ENCODE measurements around the gene KLHDC9. TPM values are rescaled to one million over a fixed set of nuclear protein-coding genes. Genes with fewer than 3 reads are reported as not detected.

The KLHDC9 gene
- 1 to 10 TPM; 1.4 to 6.8 (median 2.9) TPM for total RNA-seq
- long read RNA-seq, partial matches to known transcripts = 0 of 7 reads
- long read RNA-seq, other reads (novel, unspliced or antisense) = 1 of 7 reads

DNA sequence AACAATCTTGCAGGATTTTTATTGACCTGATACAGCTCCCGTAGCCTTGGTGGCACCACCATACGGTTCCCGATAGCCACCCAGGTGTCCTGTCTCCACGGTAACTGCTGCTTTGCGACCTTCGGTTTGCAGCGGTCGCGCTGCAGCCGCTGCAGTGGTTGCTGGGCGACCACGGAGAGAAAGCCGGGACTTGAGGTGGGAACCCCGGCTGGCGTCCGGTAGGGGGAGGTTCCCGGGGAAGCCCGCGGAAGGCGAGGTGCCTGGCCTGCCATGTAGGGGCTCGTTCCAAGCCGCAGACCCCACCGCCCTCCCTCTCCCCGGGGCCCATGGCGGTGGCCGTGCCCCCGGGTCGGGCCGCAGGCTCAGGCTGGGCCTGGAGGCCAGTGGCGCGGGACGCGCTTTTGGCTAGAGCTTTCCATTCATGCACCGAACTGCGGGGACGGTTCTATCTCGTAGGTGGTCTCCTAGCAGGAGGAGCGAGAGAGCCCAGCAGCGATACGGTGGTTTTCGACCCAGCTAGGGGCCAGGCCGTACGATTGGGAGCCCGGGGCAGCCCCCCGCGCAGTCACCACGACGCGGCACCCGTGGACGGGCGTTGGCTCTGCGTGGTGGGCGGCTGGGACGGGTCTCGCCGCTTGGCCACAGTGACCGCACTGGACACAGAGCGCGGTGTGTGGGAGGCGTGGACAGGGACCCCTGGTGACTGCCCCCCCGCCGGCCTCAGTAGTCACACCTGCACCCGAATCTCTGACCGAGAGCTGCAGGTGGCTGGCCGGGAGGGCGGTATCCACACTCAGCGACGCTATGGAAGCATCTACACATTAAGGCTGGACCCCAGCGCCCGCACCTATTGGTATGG, at the start of gene KLHDC9:
Gene KLHDC9, plus strand, starts transcription at position 152 of the 859 bp plus-strand sequence. Its CDS starts 175 bp downstream, at position 327.
- WGBS (ENCODE audit: insufficient coverage, low coverage, low lambda C conversion rate, missing lambda C conversion rate) = 0% methylated on average over 3 of the region's 71 CpGs
- H3K4me3 ChIP-seq = peak within 1 kb of the TSS; percentile 66 to 84 (median 71)
- no peak for TF ChIP-seq POLR2A (IDR thresholded peaks at IDR 0.05)
- TF ChIP-seq, protein P1, sequence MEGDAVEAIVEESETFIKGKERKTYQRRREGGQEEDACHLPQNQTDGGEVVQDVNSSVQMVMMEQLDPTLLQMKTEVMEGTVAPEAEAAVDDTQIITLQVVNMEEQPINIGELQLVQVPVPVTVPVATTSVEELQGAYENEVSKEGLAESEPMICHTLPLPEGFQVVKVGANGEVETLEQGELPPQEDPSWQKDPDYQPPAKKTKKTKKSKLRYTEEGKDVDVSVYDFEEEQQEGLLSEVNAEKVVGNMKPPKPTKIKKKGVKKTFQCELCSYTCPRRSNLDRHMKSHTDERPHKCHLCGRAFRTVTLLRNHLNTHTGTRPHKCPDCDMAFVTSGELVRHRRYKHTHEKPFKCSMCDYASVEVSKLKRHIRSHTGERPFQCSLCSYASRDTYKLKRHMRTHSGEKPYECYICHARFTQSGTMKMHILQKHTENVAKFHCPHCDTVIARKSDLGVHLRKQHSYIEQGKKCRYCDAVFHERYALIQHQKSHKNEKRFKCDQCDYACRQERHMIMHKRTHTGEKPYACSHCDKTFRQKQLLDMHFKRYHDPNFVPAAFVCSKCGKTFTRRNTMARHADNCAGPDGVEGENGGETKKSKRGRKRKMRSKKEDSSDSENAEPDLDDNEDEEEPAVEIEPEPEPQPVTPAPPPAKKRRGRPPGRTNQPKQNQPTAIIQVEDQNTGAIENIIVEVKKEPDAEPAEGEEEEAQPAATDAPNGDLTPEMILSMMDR (IDR thresholded peaks at IDR 0.05) = peak in 1 of 4 donors; percentile 18
- DNase-seq = peak; percentile 87 to 91 (median 91)
- H3K27ac ChIP-seq = peak within 1 kb of the TSS in 1 of 3 donors; percentile 40
- no peaks in the 10 kb centered on the region for H3K9me3 ChIP-seq
- H3K36me3 ChIP-seq = peaks cover 0 to 26% (median 12%) of the 10 kb centered on the region in 4 donors
- peaks cover 0 to 11% (median 2%) of the 10 kb centered on the region in 4 donors for H3K4me1 ChIP-seq
- no peaks in the 10 kb centered on the region for H3K27me3 ChIP-seq
- intact Hi-C loops (cut with DNase I) = loop anchor here in 1 of 2 donors (5.0 kb wide), 1 partner anchor 106 kb away; no protein-coding TSS in a partner anchor
- ATAC-seq = peak; percentile 89 to 92 (median 89)

DNA sequence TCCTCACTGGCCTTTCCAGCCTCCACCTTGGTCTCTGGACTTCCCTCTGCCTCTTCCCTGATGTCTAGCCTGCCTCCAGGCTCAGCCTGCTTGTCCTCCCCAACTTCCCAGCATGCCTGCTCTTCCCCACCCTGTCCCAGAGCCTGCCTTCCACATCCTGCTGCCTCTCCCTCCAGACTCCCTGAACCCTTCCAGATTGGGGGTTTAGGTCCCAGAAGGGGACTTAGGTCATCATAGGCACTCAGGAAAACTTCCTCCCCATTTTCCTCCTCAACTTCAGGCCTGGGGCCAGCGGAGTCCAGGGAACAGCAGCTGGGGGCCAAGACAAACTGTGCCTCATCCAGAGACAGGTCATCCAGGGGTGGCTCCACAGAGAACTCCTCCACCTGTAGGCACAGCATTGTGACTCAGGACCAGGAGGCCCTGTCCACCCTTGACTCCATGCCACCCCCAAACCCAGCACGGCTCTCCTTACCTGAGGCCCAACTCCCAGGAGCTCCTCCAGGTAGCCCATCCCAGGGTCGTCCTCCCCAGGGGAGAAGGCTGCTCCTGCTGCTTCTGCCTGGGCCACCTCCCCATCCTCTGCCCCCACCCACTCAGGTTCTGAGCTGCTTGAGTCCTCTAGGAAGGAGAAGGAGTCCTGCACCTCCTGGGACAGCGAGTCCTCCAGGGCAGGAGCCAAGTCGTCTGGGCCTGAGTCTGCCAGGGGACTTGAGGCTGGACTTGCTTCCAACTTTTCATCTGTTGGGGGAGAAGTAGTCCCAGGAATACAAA, 49.0 kb upstream of the KLHDC9 start:
- DNase-seq = no peak
- intact Hi-C loops (cut with DNase I) = loop anchor here in 1 of 2 donors (10.0 kb wide), 1 partner anchor 54 kb away; no protein-coding TSS in a partner anchor
- no peaks in the 10 kb centered on the region for H3K36me3 ChIP-seq
- no peaks in the 10 kb centered on the region for H3K9me3 ChIP-seq
- no peak overlapping the region for H3K27ac ChIP-seq
- H3K27me3 ChIP-seq = no peaks in the 10 kb centered on the region
- no CpG with 5 or more reads among the region's 5 CpGs for WGBS (ENCODE audit: insufficient coverage, low coverage, low lambda C conversion rate, missing lambda C conversion rate)
- peaks cover 0 to 5% (median 4%) of the 10 kb centered on the region in 4 donors for H3K4me1 ChIP-seq
- no peak overlapping the region for H3K4me3 ChIP-seq
- no peak for TF ChIP-seq POLR2A (IDR thresholded peaks at IDR 0.05)
- TF ChIP-seq, protein P1 (IDR thresholded peaks at IDR 0.05) = no peak
- no peak for ATAC-seq

- no peak overlapping the region for H3K4me3 ChIP-seq
- no CpG with 5 or more reads among the region's 10 CpGs for WGBS (ENCODE audit: insufficient coverage, low coverage, low lambda C conversion rate, missing lambda C conversion rate)
- H3K36me3 ChIP-seq = no peaks in the 10 kb centered on the region
- DNase-seq (no peak), ATAC-seq (no peak)
- peaks cover 0 to 3% (median 0%) of the 10 kb centered on the region in 4 donors for H3K4me1 ChIP-seq
- no peaks in the 10 kb centered on the region for H3K27me3 ChIP-seq
- no peak for TF ChIP-seq POLR2A (IDR thresholded peaks at IDR 0.05)
- TF ChIP-seq, protein P1 (IDR thresholded peaks at IDR 0.05) = no peak
- intact Hi-C loops (cut with DNase I) = no loop called here
- H3K27ac ChIP-seq = no peak overlapping the region
- no peaks in the 10 kb centered on the region for H3K9me3 ChIP-seq
Observed at GRCh38 chr1:161051219-161051618, 46.9 kb upstream of the KLHDC9 start.

DNA sequence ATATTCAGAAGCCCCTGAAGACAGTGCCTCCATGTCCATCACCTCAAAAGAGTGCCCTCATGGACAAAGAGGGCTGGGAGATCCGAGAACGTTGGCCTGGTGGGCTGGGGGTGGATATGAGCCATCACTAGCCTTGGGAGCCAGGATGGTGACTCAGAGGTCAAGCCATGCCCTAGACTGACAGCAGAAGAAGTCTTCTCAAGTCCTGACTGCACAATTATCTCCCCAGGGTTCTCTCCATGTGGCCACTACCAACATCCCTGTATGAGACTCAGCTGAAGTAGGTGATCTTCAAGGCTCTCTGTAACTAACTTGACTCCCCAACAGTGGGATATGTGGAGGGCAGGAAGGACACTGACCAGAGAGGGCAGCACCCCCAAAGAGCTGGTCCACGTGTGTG, 45.3 kb upstream of the KLHDC9 start:
- no peak overlapping the region for H3K4me3 ChIP-seq
- no peak overlapping the region for H3K27ac ChIP-seq
- WGBS (ENCODE audit: insufficient coverage, low coverage, low lambda C conversion rate, missing lambda C conversion rate) = no CpG with 5 or more reads among the region's 3 CpGs
- H3K36me3 ChIP-seq = no peaks in the 10 kb centered on the region
- TF ChIP-seq POLR2A (IDR thresholded peaks at IDR 0.05) = no peak
- TF ChIP-seq, protein P1 (IDR thresholded peaks at IDR 0.05) = no peak
- ATAC-seq (no peak), DNase-seq (no peak)
- no peaks in the 10 kb centered on the region for H3K27me3 ChIP-seq
- intact Hi-C loops (cut with DNase I) = no loop called here
- no peaks in the 10 kb centered on the region for H3K4me1 ChIP-seq
- H3K9me3 ChIP-seq = no peaks in the 10 kb centered on the region

Measured in right lobe of liver (tissue), 6 donors.